HG02973 (cell line): Measurements from ENCODE around the gene ZBTB39.
"Not testable (repeated sequence)": the region's sequence is repeated elsewhere in the genome, so short reads cannot be mapped to it uniquely, and the experiment has no call there.

Experiments
- ATAC-seq: cut with Tn5 transposase; IDR thresholded peaks from one replicate; pipeline ENCODE4 v1.9.1; 2021; ENCODE audit warnings: moderate library complexity; ENCODE audit not compliant: unreplicated experiment

The ZBTB39 gene

DNA sequence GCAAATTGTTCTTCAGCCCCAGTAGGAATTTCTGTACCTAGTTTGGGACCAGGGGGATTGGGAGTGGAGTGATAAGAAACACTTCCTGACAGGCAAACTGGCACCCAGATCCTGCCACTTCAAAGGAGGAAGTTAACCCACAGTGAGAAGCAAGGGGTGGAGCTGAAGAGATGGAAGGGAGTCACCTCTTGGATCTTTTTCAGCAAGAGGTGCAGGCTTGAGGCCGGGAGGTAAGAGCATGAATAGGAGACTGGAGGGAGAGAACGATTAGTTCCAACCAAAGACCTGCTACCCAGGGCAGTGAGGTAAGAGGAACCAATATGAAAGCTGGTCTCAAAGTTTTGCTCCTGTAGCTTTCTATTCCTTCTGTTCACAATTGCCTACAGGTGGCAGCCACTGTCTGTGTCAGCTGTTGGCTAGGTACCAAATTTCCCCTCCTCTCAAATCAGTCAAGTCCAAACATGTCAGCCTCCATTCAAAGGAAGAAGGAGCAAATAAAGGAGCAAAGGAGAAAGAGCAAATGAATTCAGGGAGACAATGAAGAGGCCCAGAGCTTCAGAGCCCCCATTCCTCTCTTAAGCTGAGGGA lies 24.9 kb upstream of the ZBTB39 start:
- no peak for ATAC-seq

DNA sequence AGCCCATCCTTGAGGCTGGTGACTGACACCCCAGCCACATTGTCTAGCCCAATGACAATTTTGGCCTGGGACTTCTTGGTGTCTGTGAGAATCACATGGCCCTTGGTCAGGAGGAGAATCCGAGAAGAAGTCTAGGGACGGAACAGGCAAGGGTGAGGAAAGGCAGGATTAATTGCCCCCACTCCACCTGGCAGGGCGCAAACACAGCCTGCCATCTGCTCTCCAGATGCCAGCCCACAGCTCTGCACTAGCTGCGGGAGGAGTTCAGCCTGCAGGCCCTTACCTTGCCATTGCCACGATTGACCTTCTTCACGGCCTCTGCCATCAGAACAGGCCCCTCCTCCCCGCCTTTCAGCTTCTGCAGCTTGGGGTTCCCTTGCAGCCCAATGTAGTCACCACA lies 23.1 kb upstream of the ZBTB39 start:
- no peak for ATAC-seq

- ATAC-seq = no peak
These were observed 21.4 kb upstream of the ZBTB39 start for GRCh38 chr12:57027805-57028153.

- no peak for ATAC-seq
These were observed 20.9 kb upstream of the ZBTB39 start for GRCh38 chr12:57027011-57027804.

- no peak for ATAC-seq
These were observed 18.9 kb upstream of the ZBTB39 start for GRCh38 chr12:57025196-57025595.

DNA sequence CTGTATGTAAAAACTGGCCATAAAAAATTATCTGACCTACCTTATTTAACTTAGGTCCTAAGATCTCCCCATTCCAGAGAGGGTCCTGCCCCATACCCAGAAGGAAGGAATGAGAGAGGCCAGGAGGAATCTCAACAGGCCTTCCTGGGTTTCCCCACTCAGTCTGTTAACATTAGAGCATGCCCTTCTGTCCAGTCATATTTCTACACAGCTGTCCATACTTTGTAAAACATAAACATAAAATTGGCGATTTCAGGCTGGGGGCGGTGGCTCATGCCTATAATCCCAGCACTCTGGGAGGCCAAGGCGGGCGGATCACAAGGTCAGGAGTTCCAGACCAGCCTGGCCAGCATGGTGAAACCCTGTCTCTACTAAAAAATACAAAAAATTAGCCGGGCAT lies 16.0 kb upstream of the ZBTB39 start:
- ATAC-seq = not testable (repeated sequence)

DNA sequence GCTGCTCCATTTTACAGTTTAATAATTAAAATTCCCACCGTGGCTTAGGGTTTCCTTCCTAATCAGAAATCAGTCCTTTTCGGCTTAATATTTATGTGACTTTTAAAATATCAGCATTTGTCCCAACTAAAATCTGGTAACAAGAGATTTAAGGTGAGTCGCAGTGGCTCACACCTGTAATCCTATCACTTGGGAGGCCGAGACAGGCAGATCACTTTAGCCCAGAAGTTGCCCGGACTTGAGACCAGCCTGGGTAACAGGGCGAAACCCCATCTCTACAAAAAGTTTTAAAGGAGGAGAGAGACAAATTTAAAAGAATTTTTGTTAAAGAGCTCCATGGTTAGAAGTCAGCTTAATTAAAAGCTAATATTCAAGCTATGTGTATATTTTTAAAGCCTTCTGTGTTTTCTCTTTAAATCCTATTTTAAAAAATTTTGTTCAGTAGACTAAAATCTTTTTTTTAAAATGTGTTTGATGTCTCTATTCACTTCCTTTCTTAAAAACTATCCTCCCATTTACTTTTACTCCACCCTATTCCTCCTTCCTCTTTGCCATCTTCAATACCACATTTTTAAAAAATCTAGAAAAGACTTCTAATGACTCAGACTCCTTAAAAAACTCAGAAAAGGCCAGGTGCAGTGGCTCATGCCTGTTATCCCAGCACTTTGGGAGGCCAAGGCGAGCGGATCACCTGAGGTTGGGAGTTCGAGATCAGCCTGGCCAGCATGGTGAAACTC lies 13.8 kb upstream of the ZBTB39 start:
- ATAC-seq = no peak

- ATAC-seq = no peak
These were observed 12.6 kb upstream of the ZBTB39 start for GRCh38 chr12:57018906-57019305.

DNA sequence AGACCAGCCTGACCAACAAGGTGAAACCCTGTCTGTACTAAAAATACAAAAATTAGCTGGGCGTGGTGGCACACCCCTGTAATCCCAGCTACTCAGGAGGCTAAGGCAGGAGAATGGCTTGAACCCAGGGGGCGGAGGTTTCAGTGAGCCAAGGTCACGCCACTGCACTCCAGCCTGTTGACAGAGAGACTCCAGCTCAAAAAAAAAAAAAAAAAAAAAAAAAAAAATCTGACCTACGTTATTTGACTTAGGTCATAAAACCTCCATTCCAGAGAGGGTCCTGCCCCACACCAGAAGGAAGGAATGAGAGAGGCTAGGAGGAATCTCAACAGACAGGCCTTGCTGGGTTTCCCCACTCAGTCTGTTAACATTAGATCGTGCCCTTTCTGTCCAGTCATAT lies 12.0 kb upstream of the ZBTB39 start:
- not testable (repeated sequence) for ATAC-seq

- no peak for ATAC-seq
These were observed 10.0 kb upstream of the ZBTB39 start, which contains the start of gene TAC3 for GRCh38 chr12:57016348-57016747. Gene TAC3, minus strand, starts transcription at chr12:57016529. Its CDS starts 732 bp downstream, at chr12:57015797.

DNA sequence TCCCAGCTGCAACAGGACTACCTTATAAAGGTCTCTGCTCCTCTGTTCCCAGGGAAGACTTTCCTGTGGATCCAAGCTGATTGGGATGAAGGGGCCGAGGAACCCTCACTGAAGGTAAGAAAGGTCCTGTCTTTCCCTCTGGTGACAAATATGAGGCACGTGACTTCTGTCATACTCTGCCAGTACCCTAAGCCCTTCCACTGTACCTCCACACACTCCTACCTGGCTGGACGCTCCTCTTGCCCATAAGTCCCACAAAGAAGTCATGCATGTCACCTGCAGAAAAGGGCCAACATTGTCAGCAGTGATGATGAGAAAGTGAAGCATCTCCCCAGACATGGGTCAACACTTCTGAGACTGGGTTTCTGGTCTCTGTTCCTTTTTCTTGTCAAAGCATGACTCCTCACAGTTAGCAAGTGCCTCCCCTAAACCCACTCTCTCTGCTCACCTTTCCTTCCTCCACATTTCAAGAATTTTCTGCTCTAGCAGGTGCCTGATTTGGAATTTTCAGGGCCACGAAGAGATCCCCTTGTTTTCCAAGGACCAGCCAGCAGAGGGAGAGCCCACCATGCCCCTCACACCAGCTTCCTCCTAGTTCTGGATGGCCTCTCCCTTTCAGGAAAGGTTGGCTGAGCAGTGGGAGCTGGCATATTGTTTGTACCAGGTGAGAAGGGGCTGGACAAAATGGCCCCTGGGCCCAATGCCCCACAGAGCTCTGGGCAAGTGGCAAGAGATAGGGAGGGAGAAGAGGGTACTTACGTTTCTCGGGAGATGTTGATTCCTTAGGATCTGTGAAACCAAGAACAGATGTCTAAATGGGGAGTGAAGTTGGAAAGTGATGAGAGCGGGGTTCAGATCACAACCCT lies 6.5 kb upstream of the ZBTB39 start:
- ATAC-seq = peak; percentile 73

- ATAC-seq = peak; percentile 50
These were observed 5.4 kb upstream of the ZBTB39 start for GRCh38 chr12:57011438-57012424.

GRCh38 chr12:57010627-57011247 lies 4.4 kb upstream of the ZBTB39 start:
- no peak for ATAC-seq

DNA sequence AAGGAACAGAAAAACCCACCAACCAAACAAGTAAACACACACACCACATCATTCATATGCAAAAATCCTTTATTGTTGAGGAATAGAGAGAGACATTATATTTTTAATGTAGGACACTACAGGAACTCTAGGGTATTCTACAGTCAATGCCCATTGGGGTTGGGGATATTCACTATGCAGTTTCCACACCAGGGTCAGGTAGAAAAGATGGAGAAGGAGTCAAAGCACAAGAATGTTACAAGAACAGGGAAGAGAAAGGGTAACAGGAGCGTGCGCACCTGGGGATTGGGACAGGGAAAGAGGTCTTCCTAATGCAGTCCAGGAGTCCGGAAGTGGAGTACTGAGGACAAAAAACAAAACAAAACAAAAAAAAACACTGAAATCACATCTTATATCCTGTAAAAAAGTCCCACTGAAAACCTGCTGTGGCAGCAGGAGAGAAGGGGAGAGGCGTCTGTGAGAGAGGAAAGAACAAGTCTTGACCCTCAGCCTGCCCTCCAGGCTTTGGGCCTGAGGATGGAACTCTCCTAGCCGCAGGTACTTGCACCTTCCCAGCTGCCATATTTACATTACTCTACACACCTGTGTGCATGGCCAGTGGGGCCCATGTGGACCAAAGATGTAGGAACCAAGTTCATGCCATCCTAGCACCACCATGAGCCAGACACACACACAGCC lies 3.7 kb upstream of the ZBTB39 start:
- ATAC-seq = no peak

DNA sequence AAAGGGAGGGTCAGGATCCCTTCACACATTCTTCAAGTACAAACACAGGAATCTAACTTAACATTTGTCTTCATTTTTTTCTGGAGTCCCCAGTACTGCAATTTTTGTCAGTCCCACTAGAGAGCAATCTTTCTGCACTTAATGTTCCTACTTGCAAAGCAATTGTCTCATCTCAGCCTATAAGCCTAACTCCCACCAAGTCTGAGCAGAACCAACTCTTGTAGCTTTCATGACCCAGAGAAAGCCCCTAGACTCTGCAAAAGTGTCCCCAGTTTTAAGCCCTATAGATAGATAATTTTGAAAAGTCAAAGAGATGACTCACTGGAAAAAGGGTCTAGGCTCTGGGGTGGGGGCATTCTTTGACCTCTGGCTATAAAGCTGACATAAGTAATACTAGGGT lies 1.8 kb upstream of the ZBTB39 start:
- no peak for ATAC-seq

DNA sequence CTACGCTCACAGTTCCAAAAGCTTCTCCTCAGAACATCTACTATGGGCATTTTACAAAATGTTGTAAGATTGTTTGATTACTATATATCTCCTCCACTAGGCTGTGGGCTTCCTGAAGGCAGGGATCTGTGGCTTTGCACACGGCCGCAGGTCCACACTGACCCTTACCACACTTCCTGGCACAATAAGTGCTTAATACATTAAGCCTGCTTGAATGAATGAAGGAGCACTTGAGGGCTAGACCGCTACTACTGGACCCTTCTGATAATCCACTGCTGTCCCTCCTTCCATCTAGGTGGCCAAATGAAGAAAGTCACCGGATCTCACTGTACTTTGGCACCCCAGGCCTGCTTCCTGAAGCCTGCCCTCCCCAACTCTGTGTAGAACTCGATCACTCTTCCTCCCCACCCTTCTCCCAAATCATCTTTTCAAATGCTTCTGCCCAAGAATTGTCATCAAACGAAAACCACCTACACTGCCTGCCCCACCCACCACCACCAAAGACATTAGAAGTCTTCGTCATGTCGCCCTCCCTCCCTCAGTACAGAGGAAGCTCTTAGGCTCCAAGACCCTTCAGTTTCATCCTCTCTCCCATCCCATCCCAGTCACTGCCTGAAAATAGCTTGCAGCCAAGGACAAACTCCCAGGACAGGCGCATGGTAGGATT lies 596 bp upstream of the ZBTB39 start:
- no peak for ATAC-seq

- ATAC-seq = no peak
These were observed 1.7 kb downstream of the ZBTB39 start for GRCh38 chr12:57004651-57005050.

GRCh38 chr12:57003395-57003794 lies 3.0 kb downstream of the ZBTB39 start:
- ATAC-seq = no peak
